NCI-H446 treated with DMSO at 0.1 percent for 48 hours (cell line): ENCODE data around the gene EMP2.

Experiments used
- DNase-seq: peaks from one replicate; lab custom pipeline; 2025; lab: John Stamatoyannopoulos, UW

EMP2 gene

DNA sequence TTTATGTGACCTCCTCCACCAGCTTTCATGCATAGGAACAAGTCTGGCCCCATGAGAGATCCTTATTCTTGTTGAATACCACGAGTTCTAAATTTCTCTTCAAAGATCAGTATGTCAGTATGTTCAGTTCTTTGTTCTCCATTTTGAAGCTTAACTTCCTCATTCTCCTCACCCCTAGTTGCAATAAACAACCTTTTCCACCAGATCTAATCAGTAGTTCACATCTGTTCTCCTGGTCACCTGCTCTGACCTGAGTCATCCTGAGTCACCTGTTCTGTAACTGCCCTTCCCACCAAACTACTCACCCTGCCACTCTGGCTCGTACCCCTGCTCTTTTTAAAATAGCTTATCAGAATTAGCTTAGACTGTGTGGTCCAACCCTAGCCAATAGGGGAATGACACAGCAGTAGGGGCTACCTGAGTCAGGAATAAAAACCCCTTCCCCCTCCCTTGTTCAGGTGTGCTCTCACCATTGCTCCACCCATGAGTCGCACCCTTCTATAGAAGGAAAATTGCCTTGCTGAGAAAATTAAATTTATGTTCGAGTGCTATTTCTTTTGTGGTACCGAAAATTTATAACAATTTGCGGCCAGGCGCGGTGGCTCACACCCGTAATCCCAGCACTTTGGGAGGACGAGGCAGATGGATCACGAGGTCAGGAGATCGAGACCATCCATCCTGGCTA, 94.6 kb downstream of the EMP2 start:
- DNase-seq: no peak

DNA sequence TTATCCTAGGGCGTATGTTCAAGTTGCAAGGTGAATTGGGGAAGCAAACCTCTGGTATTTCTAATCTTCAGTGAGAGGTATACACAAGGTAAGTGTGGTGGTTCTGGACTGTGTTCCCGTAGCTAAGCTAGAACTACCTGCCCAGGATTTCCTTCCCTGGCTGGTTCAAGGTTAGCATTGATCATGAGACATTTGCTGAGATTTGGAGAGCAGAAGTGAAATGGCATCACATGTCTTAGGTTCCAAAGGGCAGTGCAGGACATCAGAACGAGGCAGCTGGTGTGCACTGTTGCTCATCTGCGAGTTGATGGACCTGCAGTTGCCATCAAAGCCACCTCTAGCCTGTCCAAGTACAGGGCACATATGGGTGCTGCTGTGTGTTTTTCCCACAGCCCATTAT, 95.2 kb downstream of the EMP2 start:
- no peak for DNase-seq

DNA sequence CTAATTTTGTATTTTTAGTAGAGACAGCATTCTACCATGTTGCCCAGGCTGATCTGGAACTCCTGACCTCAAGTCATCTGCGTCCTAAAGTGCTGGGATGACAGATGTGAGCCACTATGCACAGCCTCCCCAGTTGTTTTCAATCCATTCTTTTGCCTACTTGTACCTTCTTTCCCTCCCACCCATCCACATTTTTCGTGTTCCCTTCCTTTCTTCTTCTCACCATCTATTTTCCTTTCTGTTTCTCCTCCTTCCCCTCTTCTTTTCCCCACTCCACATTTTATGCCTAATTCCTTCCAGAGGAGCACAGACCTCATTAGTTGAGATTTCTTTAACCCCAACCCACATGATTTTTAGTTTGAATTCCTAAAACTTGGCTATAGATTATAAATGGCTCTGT, 100.2 kb downstream of the EMP2 start:
- no peak for DNase-seq
